A204.1 (cell line): ENCODE measurements around the gene CXCR2.
"Not testable (repeated sequence)": the region's sequence is repeated elsewhere in the genome, so short reads cannot be mapped to it uniquely, and the experiment has no call there.

Experiments
- FAIRE-seq: peaks from 2 replicates; lab custom pipeline; 2012; peaks lifted over from hg19 to GRCh38; lab: Jason Lieb, UNC

CXCR2 gene

DNA sequence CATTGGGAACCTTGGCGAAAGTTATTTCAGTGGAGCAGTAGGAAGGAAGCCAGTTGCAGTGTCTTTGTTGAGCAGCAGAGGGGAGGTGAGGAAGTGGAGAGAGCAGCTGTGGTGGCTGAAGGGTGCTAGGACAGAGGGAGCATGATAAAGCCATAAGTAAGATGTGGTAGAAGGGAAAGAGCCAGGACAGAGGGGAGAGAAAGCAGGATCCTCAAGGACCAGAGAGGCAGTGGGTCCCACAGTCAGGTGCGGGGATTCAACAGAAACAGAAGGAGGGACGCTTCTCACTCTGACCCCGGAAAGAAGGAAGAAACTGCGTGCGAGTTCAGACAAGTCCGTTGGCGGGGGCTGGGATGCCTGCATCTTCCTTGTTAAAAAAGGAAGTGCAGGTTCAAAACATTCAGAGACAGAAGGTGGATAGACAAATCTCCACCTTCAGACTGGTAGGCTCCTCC is at the start of gene CXCR2:
TSS of gene CXCR2 (plus strand) at position 403 of the 455 bp plus-strand sequence. CDS start 8,774 bp downstream, outside the sequence.
- no peak for FAIRE-seq

DNA sequence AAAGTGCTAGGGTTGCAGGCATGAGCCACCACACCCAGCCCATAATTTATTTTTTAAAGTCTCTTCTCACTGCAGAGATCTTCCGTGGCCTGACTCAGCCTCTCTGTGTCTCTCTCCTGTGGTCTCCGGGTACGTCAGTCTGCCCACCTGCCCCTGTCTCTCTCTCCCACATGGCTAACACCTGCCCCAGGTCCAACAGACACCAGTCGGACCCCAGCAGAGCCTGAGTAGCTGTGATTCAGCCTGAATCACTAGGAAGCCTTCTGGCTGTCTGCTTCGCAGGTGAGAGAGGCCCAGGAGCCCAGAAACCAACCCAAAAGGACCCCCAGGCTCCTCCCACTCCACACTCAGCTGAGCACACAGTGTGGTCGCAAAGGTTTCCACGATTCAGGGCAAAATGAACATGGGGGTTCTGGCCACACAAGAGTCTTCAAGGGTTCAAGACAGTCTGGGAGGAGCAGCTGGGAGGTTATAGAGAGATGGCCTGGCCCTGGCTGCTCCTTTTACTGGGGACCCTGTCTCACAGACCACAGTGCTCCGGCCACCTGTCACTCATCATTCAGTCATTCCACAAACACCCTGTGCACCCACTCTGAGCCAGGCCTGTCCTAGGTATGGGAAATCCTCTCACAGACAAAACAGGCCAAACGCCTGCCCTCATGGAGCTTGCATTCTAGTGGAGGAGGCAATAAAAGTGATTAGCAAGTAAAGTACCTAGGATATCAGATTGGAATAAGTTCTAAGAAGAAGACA is 48.2 kb upstream of the CXCR2 start:
- FAIRE-seq = no peak

DNA sequence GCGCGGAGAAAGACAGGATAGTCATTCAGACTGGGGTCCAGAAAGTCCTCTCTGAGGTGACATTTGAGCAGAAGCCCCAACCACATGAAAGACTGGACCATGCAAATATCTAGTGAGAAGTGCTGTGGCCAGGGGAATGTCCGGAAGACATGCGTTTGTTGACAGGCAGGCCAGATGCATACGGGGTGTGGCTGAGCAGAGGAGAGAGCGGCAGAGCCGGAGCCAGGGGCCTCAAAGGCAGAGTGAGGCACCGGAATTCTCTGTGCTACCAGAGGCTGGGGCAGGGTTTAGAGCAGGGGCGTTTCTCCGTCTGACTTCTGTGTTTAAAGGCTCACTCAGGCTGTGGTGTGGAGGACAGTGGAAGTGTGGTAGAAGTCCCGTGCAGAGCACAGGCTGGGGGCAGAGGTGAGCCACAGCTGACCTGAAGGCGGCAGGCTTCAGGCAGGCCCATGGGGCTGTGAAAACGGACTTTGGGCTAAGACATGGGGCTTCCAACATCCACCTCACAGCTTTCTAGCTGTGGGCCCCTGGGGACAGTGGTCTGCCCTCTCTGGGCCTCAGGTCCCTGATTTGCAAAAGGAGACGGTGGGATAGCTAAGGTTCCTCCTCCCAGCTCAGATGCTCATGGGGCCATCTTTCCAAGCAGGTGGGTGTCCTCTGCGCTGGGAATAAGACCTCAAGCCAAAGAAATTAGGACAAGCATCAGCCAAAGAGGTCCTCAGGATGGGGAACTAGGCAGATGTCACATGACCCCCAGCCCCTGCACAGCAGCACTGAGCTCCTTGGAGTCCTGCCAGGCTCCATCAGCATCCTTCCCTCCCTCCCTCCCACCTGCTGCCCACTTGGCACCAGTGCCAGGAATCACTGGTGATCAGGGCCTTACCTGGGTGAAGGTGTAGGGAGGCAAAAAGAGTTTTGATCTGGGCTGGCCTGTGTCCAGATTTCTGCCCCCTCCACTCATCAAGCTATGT is 45.6 kb upstream of the CXCR2 start:
- no peak for FAIRE-seq

DNA sequence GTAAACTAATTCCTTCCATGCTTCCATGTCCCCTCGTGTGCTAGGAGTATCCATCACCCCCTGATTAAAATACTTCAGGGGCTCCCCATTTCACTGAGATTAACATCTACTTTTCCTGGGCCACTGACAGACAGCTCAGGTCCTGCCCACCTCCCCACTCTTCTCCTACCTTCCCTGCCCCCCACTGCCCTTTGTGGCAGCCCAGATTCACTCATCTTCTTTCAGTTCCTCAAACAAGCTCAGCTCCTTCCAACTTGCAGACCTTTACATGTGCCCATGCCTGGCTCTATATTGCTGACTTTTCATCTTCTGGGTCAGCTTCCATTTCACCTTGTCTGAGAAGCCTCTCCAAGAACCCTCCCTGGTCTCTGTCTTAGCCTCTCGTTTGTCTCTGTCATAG is 44.8 kb upstream of the CXCR2 start:
- FAIRE-seq = no peak

DNA sequence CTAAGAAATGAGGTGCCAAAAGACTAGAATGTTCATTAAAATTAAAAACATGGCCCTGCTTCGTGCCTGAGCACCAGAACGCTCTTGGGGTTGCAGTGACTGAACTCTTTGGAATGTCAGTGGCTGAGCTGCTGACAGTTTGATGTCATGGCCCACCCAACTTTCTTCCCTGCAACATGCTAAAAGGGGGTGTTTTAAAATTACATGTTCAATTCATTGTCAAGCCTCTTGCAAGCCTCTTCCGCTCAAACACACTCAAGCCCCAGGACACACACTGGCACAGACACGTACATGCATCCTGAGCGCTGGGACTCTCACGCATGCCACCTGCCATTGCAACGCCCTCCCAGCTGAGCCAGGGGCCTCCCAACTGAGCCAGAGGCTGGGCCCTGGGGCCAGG is 44.1 kb upstream of the CXCR2 start:
- no peak for FAIRE-seq

DNA sequence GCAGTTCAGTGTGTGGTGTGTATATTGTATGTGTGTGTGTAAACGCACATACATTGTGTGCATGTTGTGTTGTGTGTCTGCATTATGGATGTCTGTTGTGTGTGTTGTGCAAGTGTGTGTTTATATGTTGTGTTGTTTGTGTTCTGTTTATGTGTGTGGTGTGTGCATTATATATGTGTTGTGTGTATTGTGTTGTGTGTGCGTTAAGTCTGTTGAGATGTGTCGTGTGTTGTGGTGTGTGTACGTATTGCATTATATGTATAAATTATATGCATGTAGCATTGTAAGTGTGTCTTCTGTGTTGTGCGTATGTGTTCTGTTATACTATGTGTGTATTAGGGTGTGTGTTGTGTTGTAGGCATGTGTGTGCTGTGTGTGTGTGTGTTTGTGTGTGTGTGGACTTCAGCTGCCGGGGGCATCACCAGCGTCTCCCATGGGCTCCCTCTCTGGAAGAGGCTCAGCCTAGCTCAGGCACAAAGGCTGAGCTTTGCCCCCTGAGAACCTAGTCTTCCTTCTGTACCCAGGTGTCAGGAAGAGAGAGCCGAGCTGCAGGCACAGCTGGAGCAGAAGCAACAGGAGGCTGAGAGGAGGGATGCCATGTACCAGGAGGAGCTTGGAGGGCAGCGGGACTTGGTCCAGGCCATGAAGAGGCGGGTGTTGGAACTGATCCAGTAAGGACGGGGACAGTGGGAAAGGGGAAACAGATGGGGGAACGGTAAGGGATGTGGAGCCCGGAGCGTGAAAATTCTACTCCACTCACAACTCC is 43.1 kb upstream of the CXCR2 start:
- FAIRE-seq = no peak

DNA sequence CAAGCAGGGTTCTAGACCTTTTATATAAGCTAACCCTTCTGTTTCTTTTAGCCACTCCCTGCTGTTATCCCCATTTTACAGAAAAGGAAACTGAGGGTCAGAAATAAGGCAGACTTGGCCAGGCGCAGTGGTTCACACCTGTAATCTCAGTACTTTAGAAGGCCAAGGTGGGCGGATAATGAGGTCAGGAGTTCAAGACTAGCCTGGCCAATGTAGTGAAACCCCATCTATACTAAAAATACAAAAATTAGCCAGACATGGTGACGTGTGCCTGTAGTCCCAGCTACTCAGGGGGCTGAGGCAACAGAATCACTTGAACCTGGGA is 42.5 kb upstream of the CXCR2 start:
- FAIRE-seq = no peak

DNA sequence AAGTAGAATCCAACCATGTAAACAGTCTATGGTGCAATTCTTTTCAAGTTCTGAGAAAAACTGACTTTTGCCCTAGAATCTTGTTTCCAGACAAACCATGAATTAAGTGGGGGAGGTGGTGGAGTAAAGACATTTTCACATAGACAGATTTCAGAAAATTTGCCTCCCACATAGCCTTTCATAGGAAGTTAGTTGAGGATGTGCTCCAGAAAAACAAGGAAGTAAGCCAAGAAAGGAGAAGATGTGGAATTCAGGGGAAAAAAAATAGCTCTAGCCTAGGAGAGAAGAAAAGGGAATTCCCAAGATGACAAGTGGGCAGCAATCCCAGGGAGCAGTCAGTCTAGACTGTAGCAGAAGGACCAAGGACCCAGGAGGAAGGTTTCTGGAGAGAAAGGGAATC is 39.4 kb upstream of the CXCR2 start:
- no peak for FAIRE-seq

DNA sequence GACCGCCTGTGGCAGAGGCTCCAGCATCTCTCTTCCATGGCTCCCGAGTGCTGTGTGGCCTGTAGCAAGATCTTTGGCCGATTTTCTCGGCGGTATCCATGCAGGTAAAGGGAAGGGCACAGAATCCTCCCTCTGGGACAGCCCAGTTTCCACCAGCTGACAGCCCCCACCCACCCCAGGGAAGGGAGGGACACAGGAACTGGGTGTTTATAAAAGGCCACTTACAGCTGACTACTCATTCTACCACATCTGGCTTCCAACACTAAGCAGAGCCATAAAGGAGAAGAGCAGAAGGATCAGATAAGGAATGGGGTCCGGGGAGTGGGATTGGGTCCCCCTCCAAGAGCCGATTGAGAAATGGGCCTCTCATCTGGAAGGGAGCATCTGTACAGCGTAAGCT is 36.6 kb upstream of the CXCR2 start:
- no peak for FAIRE-seq

DNA sequence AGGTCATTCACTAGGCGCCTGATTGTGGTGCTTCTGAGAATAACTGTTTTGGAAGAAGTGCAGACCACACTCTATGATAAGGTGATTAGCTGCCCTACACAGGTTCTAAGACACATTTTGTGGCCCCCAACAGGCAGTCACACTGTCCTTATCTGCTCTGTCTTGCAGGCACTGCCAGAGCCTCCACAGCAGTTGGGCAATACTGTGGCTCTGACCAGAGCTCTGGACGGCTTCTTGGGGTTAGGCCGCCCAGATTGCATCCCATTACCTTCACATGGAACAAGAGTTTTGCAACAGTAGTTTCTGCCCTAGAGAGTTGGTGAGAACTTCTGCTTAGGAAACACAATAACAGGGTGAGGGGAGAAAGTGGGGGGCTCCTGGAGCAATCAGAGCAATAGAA is 34.1 kb upstream of the CXCR2 start:
- FAIRE-seq = no peak

DNA sequence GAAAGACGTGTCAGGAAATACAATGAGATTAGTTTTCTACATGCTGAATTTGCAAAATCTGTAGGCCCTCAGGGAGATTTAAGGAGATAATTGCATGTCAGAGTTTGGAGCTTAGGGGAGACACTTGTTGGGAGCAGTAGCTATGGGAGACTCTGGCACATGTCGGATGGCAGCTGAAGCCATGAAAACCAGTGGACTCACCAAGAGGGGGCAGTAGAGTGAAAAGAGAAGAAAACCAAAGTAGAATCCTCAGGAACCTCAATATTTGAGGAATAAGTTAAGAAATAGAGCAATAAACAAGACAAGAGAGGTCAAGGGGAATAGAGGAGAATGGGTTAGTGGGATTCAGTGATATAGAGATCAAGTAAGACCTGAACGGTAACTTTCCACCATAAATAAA is 31.9 kb upstream of the CXCR2 start:
- FAIRE-seq = no peak

DNA sequence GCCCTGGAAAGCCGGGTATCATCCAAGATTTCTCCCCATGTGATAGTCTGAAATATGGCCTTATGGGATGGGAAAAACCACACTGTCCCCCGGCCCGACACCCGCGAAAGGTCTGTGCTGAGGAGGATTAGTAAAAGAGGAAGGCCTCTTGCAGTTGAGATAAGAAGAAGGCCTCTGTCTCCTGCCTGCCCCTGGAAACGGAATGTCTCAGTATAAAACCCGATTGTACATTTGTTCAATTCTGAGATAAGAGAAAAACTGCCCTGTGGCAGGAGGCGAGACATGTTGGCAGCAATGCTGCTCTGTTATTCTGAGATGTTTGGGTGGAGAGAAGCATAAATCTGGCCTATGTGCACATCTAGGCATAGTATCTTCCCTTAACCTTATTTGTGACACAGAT is 30.0 kb upstream of the CXCR2 start:
- FAIRE-seq = no peak

DNA sequence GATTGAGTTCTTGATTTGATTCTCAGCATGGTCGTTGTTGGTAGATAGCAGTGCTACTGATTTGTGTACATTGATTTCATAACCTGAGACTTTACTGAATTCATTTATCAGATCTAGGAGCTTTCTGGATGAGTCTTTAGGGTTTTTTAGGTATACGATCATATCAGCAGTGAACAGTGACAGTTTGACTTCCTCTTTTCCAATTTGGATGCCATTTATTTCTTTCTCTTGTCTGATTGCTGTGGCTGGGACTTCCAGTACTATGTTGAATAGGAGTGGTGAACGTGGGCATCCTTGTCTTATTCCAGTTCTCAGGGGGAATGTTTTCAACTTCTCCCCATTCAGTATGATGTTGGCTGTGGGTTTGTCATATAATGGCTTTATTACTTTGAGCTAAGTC is 27.9 kb upstream of the CXCR2 start:
- no peak for FAIRE-seq

DNA sequence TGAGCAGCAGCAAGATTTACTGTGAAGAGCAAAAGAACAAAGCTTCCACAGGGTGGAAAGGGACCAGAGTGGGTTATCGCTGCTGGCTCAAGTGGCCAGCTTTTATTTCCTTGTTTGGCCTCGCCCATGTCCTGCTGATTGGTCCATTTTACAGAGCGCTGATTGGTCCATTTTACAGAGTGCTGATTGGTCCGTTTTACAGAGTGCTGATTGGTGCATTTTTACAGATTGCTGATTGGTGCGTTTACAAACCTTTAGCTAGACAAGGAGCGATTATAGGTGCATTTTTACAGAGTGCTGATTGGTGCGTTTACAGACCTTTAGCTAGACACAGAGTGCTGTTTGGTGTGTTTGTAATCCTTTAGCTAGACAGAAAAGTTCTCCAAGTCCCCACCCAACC is 17.0 kb upstream of the CXCR2 start:
- not testable (repeated sequence) for FAIRE-seq

DNA sequence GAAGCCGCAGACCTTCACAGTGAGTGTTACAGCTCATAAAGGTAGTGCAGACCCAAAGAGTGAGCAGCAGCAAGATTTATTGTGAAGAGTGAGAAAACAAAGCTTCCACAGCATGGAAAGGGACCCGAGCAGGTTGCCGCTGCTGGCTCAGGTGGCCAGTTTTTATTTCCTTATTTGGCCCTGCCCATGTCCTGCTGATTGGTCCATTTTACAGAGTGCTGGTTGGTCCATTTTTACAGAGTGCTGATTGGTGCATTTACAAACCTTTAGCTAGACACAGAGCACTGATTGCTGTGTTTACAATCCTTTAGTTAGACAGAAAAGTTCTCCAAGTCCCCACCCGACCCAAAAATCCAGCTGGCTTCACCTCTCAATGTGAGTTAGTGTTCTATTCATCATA is 4.0 kb upstream of the CXCR2 start:
- FAIRE-seq = not testable (repeated sequence)

DNA sequence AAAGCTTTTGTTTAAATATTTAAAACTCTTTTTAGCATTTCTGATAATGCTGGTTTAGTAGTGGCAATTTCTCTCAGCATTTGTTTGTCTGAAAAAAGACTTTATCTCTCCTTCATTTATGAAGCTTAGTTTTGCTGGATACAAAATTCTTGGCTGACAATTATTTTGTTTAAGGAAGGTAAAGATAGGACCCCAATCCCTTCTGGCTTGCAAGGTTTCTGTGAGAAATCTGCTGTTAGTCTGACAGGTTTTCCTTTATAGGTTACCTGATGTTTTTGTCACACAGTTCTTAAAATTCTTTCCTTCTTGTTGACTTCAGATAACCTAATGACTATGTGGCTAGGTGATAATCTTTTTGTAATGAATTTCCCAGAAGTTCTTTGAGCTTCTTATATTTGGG is 3.5 kb upstream of the CXCR2 start:
- FAIRE-seq = not testable (repeated sequence)

DNA sequence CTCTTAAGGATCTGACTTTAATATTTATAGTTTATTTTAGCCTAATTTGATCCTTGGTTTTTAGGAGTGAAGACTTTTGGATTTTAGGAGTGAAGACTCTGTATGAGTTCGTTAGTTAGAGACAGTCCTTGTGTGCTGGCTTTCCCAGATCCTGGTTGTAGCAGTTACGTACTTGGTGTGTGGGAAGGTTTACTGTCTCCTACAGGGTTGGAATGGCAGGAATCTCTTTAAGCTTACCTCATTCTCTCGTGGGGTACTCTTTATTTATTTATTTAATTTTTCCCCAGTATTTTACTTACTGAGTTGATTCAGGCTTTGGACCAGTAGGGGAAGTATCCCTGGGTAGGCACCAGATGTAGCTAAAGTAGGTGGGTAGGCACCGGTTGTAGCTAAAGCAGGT is 1.8 kb upstream of the CXCR2 start:
- FAIRE-seq = no peak

DNA sequence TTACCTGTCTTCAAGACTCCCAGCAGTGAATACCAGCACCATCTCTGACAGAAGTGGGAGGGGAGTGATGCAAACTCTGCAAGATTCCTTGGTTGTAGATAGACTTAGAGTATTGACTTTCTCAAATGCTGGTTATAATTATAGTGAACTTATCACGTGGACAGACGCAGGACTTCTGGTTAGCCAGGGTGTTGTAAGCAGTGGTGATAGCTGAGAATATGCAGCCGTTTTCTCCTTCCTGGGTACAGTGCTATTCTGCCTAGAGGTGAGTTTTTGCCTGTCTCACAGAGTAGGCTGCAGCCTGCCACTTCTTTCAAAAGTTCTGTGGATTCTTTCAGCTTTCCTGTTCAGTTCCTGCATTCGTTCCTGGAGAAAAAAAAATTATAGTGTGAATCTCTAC is 733 bp upstream of the CXCR2 start:
- FAIRE-seq = no peak

DNA sequence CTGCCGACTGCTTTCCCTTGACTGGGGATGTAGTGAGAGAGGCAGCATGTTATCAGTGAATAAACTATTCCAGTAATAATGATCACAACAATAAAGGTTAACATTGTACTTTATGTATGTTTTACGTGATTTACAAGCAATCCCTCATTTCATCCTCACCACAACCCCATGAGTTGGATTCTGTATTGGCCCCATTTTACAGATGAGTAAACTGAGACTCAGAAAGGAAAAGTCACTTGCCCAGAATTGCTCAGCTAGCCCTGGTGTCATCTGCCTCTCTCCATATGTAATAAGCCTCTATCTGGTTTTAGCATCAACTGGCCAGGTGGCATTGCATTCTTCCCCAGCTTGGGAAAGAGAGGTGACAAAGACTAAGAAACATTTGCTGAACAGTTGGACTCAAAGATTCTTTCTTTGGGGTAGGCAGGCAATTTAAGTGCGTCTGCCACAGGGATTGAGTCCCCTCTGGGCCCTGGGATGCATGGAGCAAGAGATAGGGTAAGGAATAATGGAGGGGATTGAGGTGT is 2.2 kb downstream of the CXCR2 start:
- no peak for FAIRE-seq

DNA sequence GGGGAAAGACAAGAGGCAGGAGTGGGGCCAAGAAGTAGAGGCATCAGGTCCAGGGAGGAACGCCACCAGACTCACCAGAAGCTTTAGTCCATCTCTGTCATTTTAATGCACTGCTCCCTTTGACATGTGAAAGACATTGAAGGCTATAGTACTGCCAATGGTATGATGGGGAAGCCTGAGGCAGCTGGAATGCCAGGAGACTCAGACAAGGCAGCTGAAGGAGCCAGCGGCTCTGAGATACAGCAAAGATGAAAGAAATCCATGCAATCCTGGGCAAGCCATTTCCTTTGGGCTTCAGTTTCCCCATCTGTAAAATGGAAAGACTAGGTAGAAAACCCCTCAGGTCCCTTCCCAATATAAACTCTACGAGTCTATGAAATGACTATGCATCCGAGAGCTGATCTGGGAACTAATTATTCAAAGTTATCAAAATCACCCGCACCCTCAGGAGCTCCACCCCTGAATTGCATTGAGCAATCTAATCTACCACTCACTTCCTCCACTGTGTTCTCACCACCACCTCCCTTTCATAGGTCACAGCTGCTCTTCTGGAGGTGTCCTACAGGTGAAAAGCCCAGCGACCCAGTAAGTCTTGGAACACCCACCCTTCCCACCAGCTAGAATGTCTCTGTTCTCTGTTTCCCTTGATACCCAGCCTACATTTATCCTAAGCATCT is 3.1 kb downstream of the CXCR2 start:
- FAIRE-seq = no peak

DNA sequence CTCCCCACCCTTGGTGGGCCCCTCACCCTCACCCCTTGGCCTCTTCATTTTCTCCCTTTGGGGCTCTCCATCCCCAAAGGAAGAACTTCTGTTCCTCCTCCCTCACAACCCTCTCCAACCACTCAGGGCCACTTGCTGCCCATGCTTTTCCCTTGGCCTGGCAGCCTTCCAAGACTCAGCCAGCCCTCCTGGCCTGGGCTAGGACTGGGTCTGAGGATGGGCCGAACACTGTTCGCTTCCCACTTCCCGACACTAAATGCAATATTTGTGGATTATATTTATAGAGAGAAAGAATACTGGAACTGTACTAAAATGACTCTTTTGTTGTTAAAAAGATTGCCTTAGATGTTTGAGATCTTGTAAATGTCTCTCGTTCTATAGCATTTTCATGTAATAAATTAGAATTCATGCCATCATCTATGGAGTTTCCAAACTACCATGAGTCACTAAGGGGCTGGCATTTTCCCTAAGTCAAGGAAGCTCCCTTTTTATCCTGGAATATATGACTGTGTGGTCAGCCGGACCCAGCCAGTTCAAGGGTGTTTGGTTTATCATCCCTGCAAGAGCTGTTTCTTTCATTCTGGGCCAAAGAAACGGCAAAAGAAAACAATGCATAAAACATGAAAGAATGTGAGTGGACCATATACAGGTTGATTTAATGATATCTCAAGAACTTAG is 3.8 kb downstream of the CXCR2 start:
- no peak for FAIRE-seq
